HG02852 (cell line): ENCODE data around the gene NFIX.

Experiments used
- ATAC-seq: cut with Tn5 transposase; IDR thresholded peaks from one replicate; pipeline ENCODE4 v1.9.1; 2021; ENCODE audit warnings: mild to moderate bottlenecking, moderate library complexity; ENCODE audit not compliant: unreplicated experiment

Gene NFIX

GRCh38 chr19:13139633-13140311 lies 144.5 kb downstream of the NFIX start:
- no peak for ATAC-seq

- ATAC-seq = no peak
These were observed 151.7 kb downstream of the NFIX start for GRCh38 chr19:13146763-13147563.
